22Rv1 (cell line): ENCODE data around the gene C12orf75.

Source experiments
- CTCF ChIP-seq: fragments of 450-650 bp; IDR thresholded peaks from 2 replicates; pipeline ENCODE4 v1.5.1; 2017; ENCODE audit warnings: mild to moderate bottlenecking
- ZFX ChIP-seq: fragments of 450-650 bp; IDR thresholded peaks from 2 replicates; pipeline ENCODE4 v1.6.1; 2017; ENCODE audit warnings: antibody characterized with exemption, borderline replicate concordance

- no peak for TF ChIP-seq CTCF
- no peak for TF ChIP-seq ZFX
Observed at GRCh38 chr12:105301696-105302095, 28.8 kb upstream of the C12orf75 start.
